PC-3 (cell line): ENCODE data around the gene SPARC.

ENCODE experiments used
- CTCF ChIP-seq: fragments of 300-600 bp; sonication (generic); conservative IDR thresholded peaks from 2 replicates; pipeline ENCODE4 v1.5.1; 2017; ENCODE audit warnings: antibody characterized with exemption, low read depth, mild to moderate bottlenecking, low read length
- EZH2 ChIP-seq: fragments of 300-600 bp; sonication (generic); IDR thresholded peaks from one replicate; pipeline ENCODE4 v1.6.1; 2017; ENCODE audit warnings: antibody characterized with exemption, mild to moderate bottlenecking, low read length; ENCODE audit not compliant: unreplicated experiment
- EZH2phosphoT487 ChIP-seq: fragments of 300-600 bp; sonication (generic); IDR thresholded peaks from 2 replicates; pipeline ENCODE4 v1.6.1; 2018; ENCODE audit warnings: mild to moderate bottlenecking, antibody characterized with exemption, low read length, borderline replicate concordance

DNA sequence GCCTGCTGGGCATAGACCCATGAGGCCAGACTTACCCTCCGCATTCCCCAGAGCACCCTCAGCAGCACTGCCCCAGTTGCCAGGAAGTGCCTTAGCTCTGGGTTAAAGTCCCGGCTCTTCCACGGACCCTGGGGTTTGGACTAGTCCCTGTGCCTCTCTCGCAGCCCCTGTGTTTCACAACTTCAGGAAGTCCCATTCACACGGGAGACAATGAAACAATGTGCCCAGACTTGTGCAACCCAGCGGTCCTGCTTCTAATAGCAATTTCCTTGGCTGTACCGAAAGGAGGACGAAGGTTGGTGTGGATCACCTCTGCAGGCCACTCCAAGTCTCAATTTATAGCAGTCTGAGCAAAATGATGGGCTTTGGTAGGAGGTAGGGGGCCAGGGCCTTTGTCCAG, 53.8 kb downstream of the SPARC start:
- TF ChIP-seq CTCF (no peak), EZH2 (no peak), EZH2phosphoT487 (no peak)
